Thyroid gland (tissue), 4 donors: ENCODE measurements around the gene TRIM33.

Source experiments
- CTCF ChIP-seq, 6 experiments: fragments of 200-600 bp in 3 of 6; fragments of 450-650 bp in 3 of 6; sonication (generic) in 3 of 6; IDR thresholded peaks; one replicate each; pipeline ENCODE4 v1.5.1; 2016 to 2019; ENCODE audit warnings: antibody characterized with exemption in 6 of 6, mild to moderate bottlenecking in 2 of 6, inconsistent platforms in 1 of 6, moderate library complexity in 1 of 6
- POLR2A ChIP-seq, 2 donors: fragments of 450-650 bp; IDR thresholded peaks; one replicate each; pipeline ENCODE4 v1.6.1; 2017; ENCODE audit warnings: antibody characterized with exemption in 2 of 2, mild to moderate bottlenecking in 2 of 2, moderate library complexity in 1 of 2

GRCh38 chr1:114509596-114510273 is 1.3 kb downstream of the TRIM33 start:
- TF ChIP-seq CTCF (IDR thresholded peaks at IDR 0.05) (no peak), POLR2A (IDR thresholded peaks at IDR 0.05) (no peak)
